ENCODE measurements around the gene TMEM92. TPM values are rescaled to one million over a fixed set of nuclear protein-coding genes. Genes with fewer than 3 reads are reported as not detected.

The TMEM92 gene
- total and polyA plus RNA-seq, 10 of the 15 experiments (the other 5 are each of a cell fraction or from before 2014, with no cell fraction given) = 0.11 to 1.2 (median 0.32) TPM

GRCh38 chr17:50308666-50309065 lies 34.4 kb downstream of the TMEM92 start:
- Histone ChIP-seq H3K79me2 (ENCODE audit: control insufficient read depth, insufficient read depth, low read length) (no peaks in the 10 kb centered on the region), H3K4me1 (ENCODE audit: control insufficient read depth, insufficient read depth, low read length) (peaks cover 13% of the 10 kb centered on the region), H3K36me3 (ENCODE audit: control insufficient read depth in 2 of 2, insufficient read depth in 2 of 2, low read length in 1 of 2) (no peaks in the 10 kb centered on the region), H4K20me1 (ENCODE audit: control insufficient read depth, insufficient read depth) (no peaks in the 10 kb centered on the region), H3K9me3 (replicated peaks; ENCODE audit: control insufficient read depth, insufficient read depth, low read length) (no peaks in the 10 kb centered on the region), H2AFZ (ENCODE audit: control insufficient read depth, low read depth, low read length) (no peak overlapping the region), H3K9ac (ENCODE audit: control insufficient read depth, insufficient read depth, low read length) (no peak overlapping the region), H3K27ac (ENCODE audit: control insufficient read depth, insufficient read depth) (no peak overlapping the region), H3K27me3 (replicated peaks in 1 of 2; ENCODE audit: control insufficient read depth in 2 of 2, insufficient read depth in 2 of 2, low read length in 1 of 2) (no peaks in the 10 kb centered on the region), H3K4me2 (ENCODE audit: control insufficient read depth, insufficient read depth) (no peak overlapping the region), H3K4me3 (no peak overlapping the region)
- in situ Hi-C loops (cut with MboI) (no loop called here), intact Hi-C loops (cut with micrococcal nuclease; ENCODE audit: unreplicated experiment) (loop anchor here (5.0 kb wide), 1 partner anchor 39 kb away; the partner anchor contains the start of gene XYLT2)
- POLR2A ChIA-PET = interaction anchor here (0.5 to 1.9 kb wide), 6 partner anchors 10 to 161 kb away, joined by 3 to 9 read pairs (median 6); partner anchors contain the start of gene XYLT2
- DNase-seq (ENCODE audit: low read depth, low spot score) = no peak
- 34% methylated on average over 4 of the region's 4 CpGs for WGBS (ENCODE audit: insufficient coverage, insufficient replicate concordance, low lambda C conversion rate, missing lambda C conversion rate)
- ATAC-seq = no peak
- FAIRE-seq = no peak
- CTCF ChIA-PET = interaction anchor here (0.7 to 6.4 kb wide), 17 partner anchors 8 to 140 kb away, joined by 3 to 44 read pairs (median 5); partner anchors contain the start of genes COL1A1 and TMEM92
- RAD21 ChIA-PET (ENCODE audit: unreplicated experiment) = interaction anchor here (0.8 to 4.8 kb wide), 8 partner anchors 11 to 139 kb away, joined by 3 to 19 read pairs (median 5); partner anchors contain the start of genes COL1A1 and XYLT2
- BruUV-seq (replicated peaks) = no TSS peak
- TF ChIP-seq IKZF1 (conservative IDR thresholded peaks at IDR 0.05) (no peak), BRCA1 (IDR thresholded peaks at IDR 0.05; ENCODE audit: low read depth, low read length) (no peak), PML (IDR thresholded peaks at IDR 0.05; ENCODE audit: low read length) (no peak), LARP7 (IDR thresholded peaks at IDR 0.05) (no peak), YBX1 (IDR thresholded peaks at IDR 0.05) (no peak), BMI1 (IDR thresholded peaks at IDR 0.05; ENCODE audit: borderline replicate concordance) (no peak), USF1 (IDR thresholded peaks at IDR 0.05; ENCODE audit: borderline replicate concordance, extremely low read length, insufficient read depth, low read depth, low read length) (no peak), HDAC2 (IDR thresholded peaks at IDR 0.05) (no peak), CEBPZ (IDR thresholded peaks at IDR 0.05; ENCODE audit: low read depth, low read length) (no peak), USF2 (IDR thresholded peaks at IDR 0.05; ENCODE audit: borderline replicate concordance, low read depth, low read length) (no peak), HDAC6 (IDR thresholded peaks at IDR 0.05; ENCODE audit: unreplicated experiment) (no peak), CBX5 (IDR thresholded peaks at IDR 0.05; ENCODE audit: low read depth) (no peak), NFYB (IDR thresholded peaks at IDR 0.05; ENCODE audit: insufficient read depth, low read depth, low read length) (no peak), EGR1 (IDR thresholded peaks at IDR 0.05; ENCODE audit: borderline replicate concordance in 1 of 2, low read depth in 2 of 2, low read length in 2 of 2) (no peak), ASH2L (IDR thresholded peaks at IDR 0.05; ENCODE audit: borderline replicate concordance, low read depth) (no peak), WRNIP1 (IDR thresholded peaks at IDR 0.05; ENCODE audit: borderline replicate concordance, low read depth, low read length) (no peak), SIX5 (IDR thresholded peaks at IDR 0.05; ENCODE audit: low read depth, low read length, severe bottlenecking) (no peak)
- SMC1A ChIA-PET (ENCODE audit: uncharacterized antibody, unreplicated experiment) = interaction anchor here (0.6 to 3.5 kb wide), 13 partner anchors 9 to 139 kb away, joined by 3 to 15 read pairs (median 5); no protein-coding TSS in a partner anchor

Measured in GM12878 (cell line).